ENCODE measurements around the gene RETSAT.
A peak's percentile ranks its signal among the peaks of the same experiment; 100 is the strongest.
"Not testable (repeated sequence)": the region's sequence is repeated elsewhere in the genome, so short reads cannot be mapped to it uniquely, and the experiment has no call there.

RETSAT gene

DNA sequence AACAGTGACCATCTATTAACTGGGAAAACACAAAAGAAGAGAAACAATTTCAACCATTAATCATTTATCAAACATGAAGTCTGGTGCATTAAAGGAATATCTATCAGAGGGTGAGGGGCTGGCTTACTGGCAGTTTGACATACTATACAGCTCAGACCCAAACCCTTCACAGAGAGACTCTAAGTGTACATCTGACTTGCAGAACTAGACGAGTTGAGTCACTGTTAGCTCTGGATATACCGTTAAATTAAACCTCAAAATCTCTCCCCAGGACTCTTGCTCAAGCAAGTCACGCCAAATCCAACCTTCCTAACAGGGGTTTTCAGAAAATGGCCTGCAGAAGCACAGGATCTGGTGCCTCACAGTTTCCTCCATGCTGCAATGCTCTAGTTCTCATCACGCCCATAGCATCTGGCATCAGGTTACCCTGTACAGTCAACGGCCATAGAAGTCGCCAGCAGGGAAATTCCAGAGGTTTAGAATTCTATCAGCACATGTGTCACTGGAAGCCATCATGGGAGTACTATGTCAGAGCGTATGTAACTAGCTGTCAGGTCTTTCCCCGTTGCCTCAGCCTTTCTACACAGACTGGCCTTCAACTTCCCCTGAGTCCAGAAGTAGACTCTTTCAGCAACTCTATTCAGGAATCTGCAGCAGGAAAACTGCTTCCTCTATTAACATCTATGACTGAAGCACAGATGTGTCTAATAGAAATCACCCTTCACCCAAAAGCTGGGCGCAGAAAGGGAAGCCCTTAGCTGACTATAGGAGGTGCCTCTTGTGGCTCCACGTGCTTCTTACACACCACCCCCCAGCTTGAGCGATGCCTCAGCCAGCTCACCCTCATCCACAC lies 35.9 kb downstream of the RETSAT start:
- H3K27me3 ChIP-seq (ENCODE audit: low read depth, low read length), result no peaks in the 10 kb centered on the region
- no peaks in the 10 kb centered on the region for H3K9me3 ChIP-seq (ENCODE audit: control insufficient read depth in 1 of 2, low read length in 2 of 2)
- peaks cover 0 to 12% of the 10 kb centered on the region in 2 donors for H3K4me1 ChIP-seq (ENCODE audit: control insufficient read depth in 1 of 2, insufficient read depth in 2 of 2, low read length in 2 of 2)
- peaks cover 60 to 69% of the 10 kb centered on the region in 2 donors for H3K36me3 ChIP-seq (ENCODE audit: control insufficient read depth in 1 of 2, insufficient read depth in 2 of 2, low read length in 2 of 2)
- no peak overlapping the region for H3K4me3 ChIP-seq (ENCODE audit: low read depth in 1 of 2, low read length in 2 of 2)
- no peak overlapping the region for H3K27ac ChIP-seq (ENCODE audit: low read length)

DNA sequence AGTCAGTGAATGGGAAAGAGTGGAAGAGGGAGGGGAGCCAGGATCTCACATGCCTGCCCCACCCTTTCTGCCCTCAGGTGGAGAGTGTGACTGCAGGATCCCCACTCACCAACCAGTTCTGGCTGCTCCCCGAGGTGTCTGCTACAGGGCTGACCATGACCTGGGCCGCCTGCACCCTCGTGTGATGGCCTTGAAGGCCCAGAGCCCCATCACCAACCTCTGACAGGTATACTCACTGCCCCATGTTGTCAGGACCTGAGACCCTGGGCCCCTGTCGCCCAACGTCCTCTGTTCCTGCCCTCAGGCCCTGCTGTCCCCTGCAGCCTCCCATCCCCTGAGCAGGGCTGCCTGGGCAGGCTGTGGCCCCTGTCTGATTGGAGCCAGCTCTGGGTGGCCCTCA lies 38.4 kb downstream of the RETSAT start:
- H3K4me3 ChIP-seq (ENCODE audit: low read depth in 1 of 2, low read length in 2 of 2); H3K9me3 ChIP-seq (ENCODE audit: control insufficient read depth in 1 of 2, low read length in 2 of 2); H3K27me3 ChIP-seq (ENCODE audit: low read depth, low read length); H3K4me1 ChIP-seq (ENCODE audit: control insufficient read depth in 1 of 2, insufficient read depth in 2 of 2, low read length in 2 of 2); H3K27ac ChIP-seq (ENCODE audit: low read length): not testable (repeated sequence)
- H3K36me3 ChIP-seq (ENCODE audit: control insufficient read depth in 1 of 2, insufficient read depth in 2 of 2, low read length in 2 of 2), result peaks cover 43 to 49% of the 10 kb centered on the region in 2 donors

DNA sequence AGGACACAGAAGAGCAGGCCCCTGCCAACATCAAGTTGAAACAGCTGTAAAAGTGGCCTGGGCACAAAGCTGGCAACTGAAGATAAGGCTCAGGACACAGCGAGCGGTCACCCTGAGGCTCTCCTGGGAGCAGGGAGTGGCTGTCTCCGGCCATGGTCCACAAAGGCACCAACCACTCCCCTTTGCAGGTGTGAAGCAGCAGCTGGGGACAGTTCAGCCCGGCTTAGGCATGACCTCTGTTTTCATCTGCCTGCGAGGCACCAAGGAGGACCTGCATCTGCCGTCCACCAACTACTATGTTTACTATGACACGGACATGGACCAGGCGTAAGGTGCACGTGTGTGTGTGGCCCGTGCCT lies 39.5 kb downstream of the RETSAT start:
- H3K9me3 ChIP-seq (ENCODE audit: control insufficient read depth in 1 of 2, low read length in 2 of 2), result no peaks in the 10 kb centered on the region
- H3K27me3 ChIP-seq (ENCODE audit: low read depth, low read length), result no peaks in the 10 kb centered on the region
- no peaks in the 10 kb centered on the region for H3K4me1 ChIP-seq (ENCODE audit: control insufficient read depth in 1 of 2, insufficient read depth in 2 of 2, low read length in 2 of 2)
- H3K4me3 ChIP-seq (ENCODE audit: low read depth in 1 of 2, low read length in 2 of 2), result no peak overlapping the region
- peaks cover 33 to 38% of the 10 kb centered on the region in 2 donors for H3K36me3 ChIP-seq (ENCODE audit: control insufficient read depth in 1 of 2, insufficient read depth in 2 of 2, low read length in 2 of 2)
- no peak overlapping the region for H3K27ac ChIP-seq (ENCODE audit: low read length)

DNA sequence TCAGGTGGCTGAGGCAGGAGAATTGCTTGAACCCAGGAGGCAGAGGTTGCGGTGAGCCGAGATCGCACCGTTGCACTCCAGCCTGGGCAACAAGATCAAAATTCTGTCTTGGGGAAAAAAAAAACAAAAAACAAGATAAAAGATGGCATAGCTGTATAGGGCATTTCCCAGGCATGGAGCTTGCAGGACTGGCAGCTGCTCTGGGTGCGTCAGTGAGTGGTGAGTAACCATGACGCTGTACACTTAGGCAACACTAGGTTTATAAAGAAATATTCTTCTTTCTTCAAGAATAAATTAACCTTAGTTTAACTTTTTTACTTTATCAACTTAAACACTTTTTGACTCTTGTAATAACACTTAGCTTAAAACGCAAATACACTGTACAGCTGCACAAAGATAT lies 41.9 kb downstream of the RETSAT start:
- no peak overlapping the region for H3K27ac ChIP-seq (ENCODE audit: low read length)
- H3K27me3 ChIP-seq (ENCODE audit: low read depth, low read length), result no peaks in the 10 kb centered on the region
- peaks cover 23 to 29% of the 10 kb centered on the region in 2 donors for H3K36me3 ChIP-seq (ENCODE audit: control insufficient read depth in 1 of 2, insufficient read depth in 2 of 2, low read length in 2 of 2)
- H3K4me1 ChIP-seq (ENCODE audit: control insufficient read depth in 1 of 2, insufficient read depth in 2 of 2, low read length in 2 of 2), result peaks cover 5 to 14% of the 10 kb centered on the region in 2 donors
- H3K9me3 ChIP-seq (ENCODE audit: control insufficient read depth in 1 of 2, low read length in 2 of 2), result no peaks in the 10 kb centered on the region
- H3K4me3 ChIP-seq (ENCODE audit: low read depth in 1 of 2, low read length in 2 of 2), result no peak overlapping the region

DNA sequence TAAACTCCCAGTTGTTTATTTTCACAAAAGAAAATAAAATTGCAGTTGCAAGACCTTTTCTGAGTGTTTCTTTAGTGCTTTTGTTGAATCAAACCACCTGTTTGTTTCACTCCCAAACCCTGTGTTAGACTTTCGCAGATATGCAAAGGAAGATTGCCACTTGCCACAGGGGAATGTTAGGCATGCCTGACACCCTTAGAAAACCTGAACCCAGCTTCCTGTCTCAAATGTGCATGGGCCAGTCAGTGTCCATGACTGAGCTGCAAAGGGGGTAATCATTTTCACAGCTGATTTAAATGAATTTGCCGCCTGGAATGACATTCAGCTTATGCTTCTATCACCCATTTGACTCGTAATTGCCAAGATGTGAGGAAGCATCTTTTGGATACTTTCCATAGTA lies 44.0 kb downstream of the RETSAT start:
- Histone ChIP-seq H3K36me3 (ENCODE audit: control insufficient read depth in 1 of 2, insufficient read depth in 2 of 2, low read length in 2 of 2) (peaks cover 19 to 29% of the 10 kb centered on the region in 2 donors), H3K9me3 (ENCODE audit: control insufficient read depth in 1 of 2, low read length in 2 of 2) (no peaks in the 10 kb centered on the region), H3K4me3 (ENCODE audit: low read depth in 1 of 2, low read length in 2 of 2) (no peak overlapping the region), H3K27me3 (ENCODE audit: low read depth, low read length) (no peaks in the 10 kb centered on the region), H3K27ac (ENCODE audit: low read length) (peak overlapping the region; percentile 14), H3K4me1 (ENCODE audit: control insufficient read depth in 1 of 2, insufficient read depth in 2 of 2, low read length in 2 of 2) (peaks cover 5 to 14% of the 10 kb centered on the region in 2 donors)

DNA sequence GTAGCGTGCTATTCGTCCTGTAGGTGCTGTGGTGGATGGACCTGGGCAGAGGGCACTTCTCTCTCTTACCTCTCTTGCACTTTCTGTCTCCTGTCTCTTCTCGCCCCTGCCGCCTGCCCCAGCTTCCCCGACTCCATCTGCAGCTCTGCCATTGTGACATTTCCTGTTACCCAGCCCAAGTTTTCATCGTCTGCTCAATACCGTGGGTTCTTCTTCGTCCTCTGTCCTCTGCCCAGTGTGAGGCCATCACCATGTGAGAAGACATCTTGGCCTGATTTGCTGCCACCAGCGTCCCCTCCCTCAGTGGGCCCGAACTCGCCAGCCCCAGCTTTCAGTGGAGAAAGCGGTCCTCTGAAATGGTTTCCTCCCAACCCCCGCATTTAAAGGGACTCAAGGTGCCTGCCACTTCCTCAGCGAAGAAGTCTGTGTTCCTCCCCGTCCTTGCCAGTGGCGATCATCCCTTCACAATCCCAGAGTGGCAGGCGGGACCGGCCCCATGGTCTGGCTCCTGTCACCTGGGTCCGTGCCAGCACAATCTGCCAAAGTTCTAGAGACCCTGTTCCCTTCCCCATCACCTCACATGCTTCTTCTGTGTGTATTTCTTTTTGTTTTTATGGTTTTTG lies 44.5 kb downstream of the RETSAT start:
- H3K4me1 ChIP-seq (ENCODE audit: control insufficient read depth in 1 of 2, insufficient read depth in 2 of 2, low read length in 2 of 2), result peaks cover 5 to 14% of the 10 kb centered on the region in 2 donors
- peak overlapping the region; percentile 14 for H3K27ac ChIP-seq (ENCODE audit: low read length)
- no peaks in the 10 kb centered on the region for H3K9me3 ChIP-seq (ENCODE audit: control insufficient read depth in 1 of 2, low read length in 2 of 2)
- H3K27me3 ChIP-seq (ENCODE audit: low read depth, low read length), result no peaks in the 10 kb centered on the region
- no peak overlapping the region for H3K4me3 ChIP-seq (ENCODE audit: low read depth in 1 of 2, low read length in 2 of 2)
- peaks cover 19 to 29% of the 10 kb centered on the region in 2 donors for H3K36me3 ChIP-seq (ENCODE audit: control insufficient read depth in 1 of 2, insufficient read depth in 2 of 2, low read length in 2 of 2)

DNA sequence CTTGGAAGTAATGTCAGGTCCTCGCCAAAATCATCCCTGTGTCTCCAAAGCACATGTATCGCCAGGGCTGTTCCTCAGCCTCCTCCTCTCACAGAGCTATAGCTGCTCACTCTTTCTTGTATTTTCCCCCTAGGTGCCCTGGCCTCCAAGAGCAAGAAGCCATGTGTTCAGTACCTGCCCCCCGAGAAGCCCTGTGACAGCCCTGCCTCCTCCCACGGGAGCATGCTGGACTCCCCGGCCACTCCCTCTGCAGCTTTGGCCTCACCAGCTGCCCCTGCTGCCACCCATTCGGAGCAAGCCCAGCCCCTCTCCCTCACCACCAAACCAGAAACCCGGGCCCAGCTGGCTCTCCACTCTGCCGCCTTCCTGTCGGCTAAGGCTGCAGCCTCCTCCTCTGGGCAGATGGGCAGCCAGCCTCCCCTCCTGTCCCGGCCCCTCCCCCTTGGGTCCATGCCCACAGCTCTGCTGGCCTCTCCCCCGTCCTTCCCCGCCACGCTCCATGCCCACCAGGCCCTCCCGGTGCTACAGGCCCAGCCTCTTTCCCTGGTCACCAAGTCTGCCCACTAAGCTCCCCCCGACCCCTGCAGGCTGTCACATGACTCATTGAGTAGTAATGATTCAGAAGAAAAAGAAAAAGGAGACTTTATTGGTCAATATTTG lies 45.3 kb downstream of the RETSAT start:
- H3K36me3 ChIP-seq (ENCODE audit: control insufficient read depth in 1 of 2, insufficient read depth in 2 of 2, low read length in 2 of 2), result peaks cover 19 to 30% of the 10 kb centered on the region in 2 donors
- H3K27me3 ChIP-seq (ENCODE audit: low read depth, low read length), result no peaks in the 10 kb centered on the region
- H3K9me3 ChIP-seq (ENCODE audit: control insufficient read depth in 1 of 2, low read length in 2 of 2), result no peaks in the 10 kb centered on the region
- no peak overlapping the region for H3K4me3 ChIP-seq (ENCODE audit: low read depth in 1 of 2, low read length in 2 of 2)
- no peak overlapping the region for H3K27ac ChIP-seq (ENCODE audit: low read length)
- peaks cover 5 to 14% of the 10 kb centered on the region in 2 donors for H3K4me1 ChIP-seq (ENCODE audit: control insufficient read depth in 1 of 2, insufficient read depth in 2 of 2, low read length in 2 of 2)

DNA sequence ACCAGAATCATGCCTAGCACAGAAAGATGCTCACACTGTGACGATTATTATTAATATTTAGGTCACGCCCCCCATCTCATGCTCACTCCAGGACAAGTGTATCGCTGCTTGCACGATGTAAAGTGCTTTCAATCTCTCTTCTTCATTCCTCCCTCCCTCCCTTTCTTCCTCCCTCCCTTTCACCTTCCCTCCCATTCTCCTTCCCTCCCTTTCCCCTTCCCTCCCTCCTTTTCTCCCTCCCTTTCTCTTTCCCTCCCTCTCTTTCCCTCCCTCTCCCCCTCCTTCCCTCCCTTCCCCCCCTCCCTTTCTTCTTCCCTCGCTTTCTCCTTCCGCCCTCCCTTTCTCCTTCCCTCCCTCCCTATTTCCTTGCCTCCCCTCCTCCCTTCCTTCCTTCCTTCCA lies 46.1 kb downstream of the RETSAT start:
- H3K36me3 ChIP-seq (ENCODE audit: control insufficient read depth in 1 of 2, insufficient read depth in 2 of 2, low read length in 2 of 2), result peaks cover 22 to 37% of the 10 kb centered on the region in 2 donors
- H3K9me3 ChIP-seq (ENCODE audit: control insufficient read depth in 1 of 2, low read length in 2 of 2), result no peaks in the 10 kb centered on the region
- H3K4me1 ChIP-seq (ENCODE audit: control insufficient read depth in 1 of 2, insufficient read depth in 2 of 2, low read length in 2 of 2), result peaks cover 5 to 14% of the 10 kb centered on the region in 2 donors
- H3K27ac ChIP-seq (ENCODE audit: low read length), result peak overlapping the region; percentile 80
- H3K27me3 ChIP-seq (ENCODE audit: low read depth, low read length), result no peaks in the 10 kb centered on the region
- H3K4me3 ChIP-seq (ENCODE audit: low read depth in 1 of 2, low read length in 2 of 2), result no peak overlapping the region

DNA sequence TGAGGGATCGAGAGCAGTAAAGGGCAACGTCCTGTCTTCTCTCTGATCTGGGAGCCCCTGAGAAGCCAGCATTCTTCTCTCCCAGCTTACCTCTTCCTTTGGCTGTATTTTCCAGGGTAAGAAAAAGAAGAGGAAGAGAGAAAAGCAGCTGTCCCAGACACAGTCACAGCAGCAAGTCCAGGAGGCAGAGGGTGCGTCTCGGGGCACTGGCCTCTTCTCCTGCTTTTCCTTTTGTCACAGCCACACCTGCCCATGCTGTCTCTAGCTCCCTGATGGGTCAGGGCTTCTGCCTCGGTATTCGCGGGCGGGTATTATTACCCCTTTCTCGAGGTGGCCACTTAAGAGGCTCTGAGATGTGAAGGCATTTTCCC lies 46.8 kb downstream of the RETSAT start:
- H3K36me3 ChIP-seq (ENCODE audit: control insufficient read depth in 1 of 2, insufficient read depth in 2 of 2, low read length in 2 of 2), result peaks cover 22 to 37% of the 10 kb centered on the region in 2 donors
- H3K9me3 ChIP-seq (ENCODE audit: control insufficient read depth in 1 of 2, low read length in 2 of 2), result no peaks in the 10 kb centered on the region
- peak overlapping the region in 1 of 2 donors; percentile 37 for H3K4me3 ChIP-seq (ENCODE audit: low read depth in 1 of 2, low read length in 2 of 2)
- H3K27me3 ChIP-seq (ENCODE audit: low read depth, low read length), result no peaks in the 10 kb centered on the region
- peaks cover 5 to 16% of the 10 kb centered on the region in 2 donors for H3K4me1 ChIP-seq (ENCODE audit: control insufficient read depth in 1 of 2, insufficient read depth in 2 of 2, low read length in 2 of 2)
- H3K27ac ChIP-seq (ENCODE audit: low read length), result peak overlapping the region; percentile 80

DNA sequence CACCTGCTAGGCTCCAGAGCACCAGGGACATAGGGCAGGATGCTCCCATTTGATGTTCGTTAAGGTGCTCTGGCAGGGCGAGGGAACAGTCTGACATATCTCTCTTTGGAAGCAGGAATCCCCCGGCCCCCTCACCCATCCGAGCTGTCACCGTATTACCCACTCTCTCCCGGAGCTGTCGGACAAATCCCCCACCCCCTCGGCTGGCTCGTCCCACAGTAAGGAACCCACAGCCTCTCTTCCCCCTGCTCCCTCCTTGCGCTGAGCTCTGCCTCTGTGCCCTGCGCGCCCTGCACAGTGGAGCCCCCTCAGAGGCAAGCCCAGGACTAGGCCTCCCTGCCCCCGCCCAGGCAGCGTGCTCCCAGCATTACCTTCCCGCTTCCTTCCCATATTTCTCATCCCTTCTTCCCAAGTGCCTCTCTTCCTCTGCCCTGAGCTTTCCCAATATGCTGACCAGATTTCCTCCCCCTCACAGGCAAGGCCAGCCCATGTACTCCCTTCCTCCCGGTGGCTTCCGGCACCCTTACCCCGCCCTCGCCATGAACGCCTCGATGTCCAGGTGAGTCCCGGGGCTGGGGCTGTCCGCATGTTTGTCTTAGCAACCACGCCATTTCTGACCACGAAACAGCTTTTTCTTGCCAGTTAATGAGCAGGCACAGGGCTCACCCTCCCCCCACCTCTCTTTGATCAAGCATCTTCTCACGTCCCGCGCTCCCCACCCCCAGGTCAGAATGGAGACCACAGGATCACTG lies 50.4 kb downstream of the RETSAT start:
- Histone ChIP-seq H3K4me1 (ENCODE audit: control insufficient read depth in 1 of 2, insufficient read depth in 2 of 2, low read length in 2 of 2) (peaks cover 5 to 15% of the 10 kb centered on the region in 2 donors), H3K36me3 (ENCODE audit: control insufficient read depth in 1 of 2, insufficient read depth in 2 of 2, low read length in 2 of 2) (peaks cover 22 to 37% of the 10 kb centered on the region in 2 donors), H3K27ac (ENCODE audit: low read length) (no peak overlapping the region), H3K4me3 (ENCODE audit: low read depth in 1 of 2, low read length in 2 of 2) (no peak overlapping the region), H3K27me3 (ENCODE audit: low read depth, low read length) (no peaks in the 10 kb centered on the region), H3K9me3 (ENCODE audit: control insufficient read depth in 1 of 2, low read length in 2 of 2) (no peaks in the 10 kb centered on the region)

DNA sequence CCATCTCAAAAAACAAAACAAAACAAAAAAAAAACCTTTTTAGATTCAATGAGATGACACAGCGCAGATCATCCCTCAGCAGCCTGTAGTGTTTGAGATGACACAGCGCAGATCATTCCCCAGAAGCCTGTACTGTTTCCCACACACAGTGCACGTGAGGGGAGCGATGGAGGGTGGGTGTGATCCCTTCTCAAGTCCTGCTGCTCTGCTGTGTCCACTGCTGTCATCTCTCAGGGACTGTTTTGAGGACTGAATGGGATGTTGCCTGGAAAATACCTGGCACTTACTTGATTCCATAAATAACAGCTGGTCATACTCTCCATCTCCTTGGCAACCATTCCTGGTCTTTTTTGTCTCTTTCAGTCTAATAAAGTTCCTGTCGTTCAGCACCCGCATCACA lies 52.2 kb downstream of the RETSAT start:
- Histone ChIP-seq H3K4me1 (ENCODE audit: control insufficient read depth in 1 of 2, insufficient read depth in 2 of 2, low read length in 2 of 2) (peaks cover 0 to 8% of the 10 kb centered on the region in 2 donors), H3K4me3 (ENCODE audit: low read depth in 1 of 2, low read length in 2 of 2) (no peak overlapping the region), H3K36me3 (ENCODE audit: control insufficient read depth in 1 of 2, insufficient read depth in 2 of 2, low read length in 2 of 2) (peaks cover 18 to 31% of the 10 kb centered on the region in 2 donors), H3K27me3 (ENCODE audit: low read depth, low read length) (no peaks in the 10 kb centered on the region), H3K9me3 (ENCODE audit: control insufficient read depth in 1 of 2, low read length in 2 of 2) (no peaks in the 10 kb centered on the region), H3K27ac (ENCODE audit: low read length) (no peak overlapping the region)
